HepG2 (cell line): ENCODE results near the gene UBXN2A. TPM values are rescaled to one million over a fixed set of nuclear protein-coding genes. Genes with fewer than 3 reads are reported as not detected.

Experiments used
- BHLHE40 ChIP-seq: IDR thresholded peaks from 2 replicates; pipeline ENCODE4 v1.6.1; 2011; ENCODE audit warnings: low read length, improper control_type of control experiment
- CCDC6 ChIP-seq: sonication (generic); formaldehyde crosslinking; IDR thresholded peaks from 2 replicates; pipeline ENCODE4 v1.8.1; 2022; ENCODE audit warnings: mild to moderate bottlenecking, missing genetic modification reagents, moderate library complexity
- FOXO1 ChIP-seq: sonication (generic); formaldehyde crosslinking; IDR thresholded peaks from 2 replicates; pipeline ENCODE4 v1.4.0; 2020; ENCODE audit warnings: missing genetic modification reagents
- HINFP ChIP-seq: sonication (generic); formaldehyde crosslinking; IDR thresholded peaks from 2 replicates; pipeline ENCODE4 v1.4.0; 2020; ENCODE audit warnings: low read depth, mild to moderate bottlenecking, missing genetic modification reagents
- PHF5A ChIP-seq: IDR thresholded peaks from one replicate; pipeline ENCODE4 v1.6.1; 2018; ENCODE audit warnings: low read depth, missing genetic modification reagents; ENCODE audit not compliant: unreplicated experiment
- PPARG ChIP-seq: conservative IDR thresholded peaks from 2 replicates; pipeline ENCODE4 v1.6.1; 2016; ENCODE audit warnings: missing biosample characterization, missing genetic modification reagents
- RFX5 ChIP-seq: IDR thresholded peaks from 2 replicates; pipeline ENCODE4 v1.6.1; 2011; ENCODE audit warnings: low read depth, low read length, improper control_type of control experiment
- SIN3A ChIP-seq: IDR thresholded peaks from 2 replicates; pipeline ENCODE4 v1.6.1; 2011; ENCODE audit warnings: low read depth, mild to moderate bottlenecking, control low read depth, low read length, borderline replicate concordance
- TCF7 ChIP-seq: sonication (generic); IDR thresholded peaks from 2 replicates; pipeline ENCODE4 v1.6.1; 2016; ENCODE audit warnings: antibody characterized with exemption, low read depth
- ZHX2 ChIP-seq, 2 experiments: sonication (generic) in 1 of 2; formaldehyde crosslinking in 1 of 2; IDR thresholded peaks; 2 replicates each; pipeline versions ENCODE4 v1.6.1 to v1.9.0; 2014 to 2022; ENCODE audit warnings: antibody characterized with exemption in 1 of 2, borderline replicate concordance in 1 of 2, inconsistent platforms in 1 of 2, low read depth in 1 of 2, missing genetic modification reagents in 1 of 2
- ZNF101 ChIP-seq: sonication (generic); formaldehyde crosslinking; IDR thresholded peaks from 2 replicates; pipeline ENCODE4 v1.4.0; 2020; ENCODE audit warnings: mild to moderate bottlenecking, low read depth, missing genetic modification reagents, borderline replicate concordance
- ZNF317 ChIP-seq: sonication (generic); formaldehyde crosslinking; IDR thresholded peaks from 2 replicates; pipeline ENCODE4 v1.5.0; 2020; ENCODE audit warnings: mild to moderate bottlenecking, missing genetic modification reagents
- ZNF451 ChIP-seq: sonication (generic); formaldehyde crosslinking; IDR thresholded peaks from 2 replicates; pipeline ENCODE4 v1.5.0; 2020; ENCODE audit warnings: mild to moderate bottlenecking, missing genetic modification reagents
- polyA plus RNA-seq, 8 experiments: library from polyadenylated mRNA; depleted of rRNA in 3 of 8; stranded (reverse) in 7 of 8; unstranded in 1 of 8; fragments of >200 nt; fragmentation: Illumina TruSeq in 4 of 8; extraction: Trizol in 4 of 8; gene quantifications; 2 replicates each; pipeline versions ENCODE4 v1.2.1 to v1.2.3, GENCODE V29; 2011 to 2016; ENCODE audit warnings: low read depth in 4 of 8, missing spikeins in 1 of 8, mixed read lengths in 1 of 8; ENCODE audit not compliant: insufficient read depth in 1 of 8
- total RNA-seq, 5 experiments: library from RNA; depleted of rRNA; stranded (reverse); fragments of >200 nt; fragmentation: Illumina TruSeq; extraction: Trizol; gene quantifications; 2 replicates each; pipeline ENCODE4 v1.2.3, GENCODE V29; 2016; ENCODE audit warnings: low read depth in 1 of 5
- TF ChIP-seq, protein P1 (sequence below): sonication (generic); formaldehyde crosslinking; IDR thresholded peaks from 2 replicates; pipeline ENCODE4 v1.5.0; 2020; ENCODE audit warnings: missing genetic modification reagents
- TF ChIP-seq, protein P2 (sequence below): IDR thresholded peaks from 2 replicates; pipeline ENCODE4 v1.6.1; 2018; ENCODE audit warnings: missing genetic modification reagents, mild to moderate bottlenecking, missing compliant biosample characterization
- TF ChIP-seq, protein P3 (sequence below): sonication (generic); formaldehyde crosslinking; IDR thresholded peaks from 2 replicates; pipeline ENCODE4 v1.9.0; 2022; ENCODE audit warnings: missing genetic modification reagents, mild to moderate bottlenecking, borderline replicate concordance

Gene UBXN2A
- total and polyA plus RNA-seq, 2 of the 13 experiments (the other 11 are each of a cell fraction or from before 2014, with no cell fraction given): 8.3 to 20.9 TPM

DNA sequence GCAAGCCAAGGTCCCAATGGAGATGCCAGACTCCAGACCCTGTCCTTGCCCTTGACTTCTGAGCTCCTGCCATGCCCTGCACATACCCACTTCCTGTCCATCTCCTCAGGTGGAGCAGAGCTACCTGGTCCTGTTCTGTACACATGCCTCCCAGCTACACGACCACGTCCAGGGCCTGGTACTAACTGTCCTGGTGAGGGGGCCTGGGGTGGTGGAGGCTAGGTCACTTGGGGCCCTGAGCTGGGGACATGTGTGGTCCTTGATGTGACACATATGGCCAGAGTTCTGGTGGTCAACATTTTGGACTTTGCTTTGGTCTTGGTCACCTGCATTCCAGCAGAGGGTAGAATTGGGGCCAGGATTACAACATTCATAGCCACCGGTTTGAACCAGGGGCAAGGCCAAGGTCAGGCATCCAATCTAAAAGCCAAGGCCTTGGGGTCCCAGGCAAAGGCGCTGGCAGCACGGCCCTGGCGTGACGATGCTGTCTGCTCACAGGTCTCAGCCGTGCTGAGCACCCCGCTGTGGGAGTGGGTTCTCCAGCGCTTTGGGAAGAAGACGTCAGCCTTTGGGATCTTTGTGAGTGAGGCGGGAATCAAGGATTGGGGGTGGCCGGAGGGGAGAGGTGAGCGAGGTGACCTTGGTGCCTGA is 82.2 kb downstream of the UBXN2A start (continued):
- TF ChIP-seq, protein P1, sequence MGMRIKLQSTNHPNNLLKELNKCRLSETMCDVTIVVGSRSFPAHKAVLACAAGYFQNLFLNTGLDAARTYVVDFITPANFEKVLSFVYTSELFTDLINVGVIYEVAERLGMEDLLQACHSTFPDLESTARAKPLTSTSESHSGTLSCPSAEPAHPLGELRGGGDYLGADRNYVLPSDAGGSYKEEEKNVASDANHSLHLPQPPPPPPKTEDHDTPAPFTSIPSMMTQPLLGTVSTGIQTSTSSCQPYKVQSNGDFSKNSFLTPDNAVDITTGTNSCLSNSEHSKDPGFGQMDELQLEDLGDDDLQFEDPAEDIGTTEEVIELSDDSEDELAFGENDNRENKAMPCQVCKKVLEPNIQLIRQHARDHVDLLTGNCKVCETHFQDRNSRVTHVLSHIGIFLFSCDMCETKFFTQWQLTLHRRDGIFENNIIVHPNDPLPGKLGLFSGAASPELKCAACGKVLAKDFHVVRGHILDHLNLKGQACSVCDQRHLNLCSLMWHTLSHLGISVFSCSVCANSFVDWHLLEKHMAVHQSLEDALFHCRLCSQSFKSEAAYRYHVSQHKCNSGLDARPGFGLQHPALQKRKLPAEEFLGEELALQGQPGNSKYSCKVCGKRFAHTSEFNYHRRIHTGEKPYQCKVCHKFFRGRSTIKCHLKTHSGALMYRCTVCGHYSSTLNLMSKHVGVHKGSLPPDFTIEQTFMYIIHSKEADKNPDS (CRISPR knock-in tag): 0 out of 2 replicates have a peak, but pooled peaks have one; percentile 78
- TF ChIP-seq ZNF451 (0 out of 2 replicates have a peak, but pooled peaks have one; percentile 86), FOXO1 (peak; percentile 70), PPARG (CRISPR knock-in tag) (0 out of 2 replicates have a peak, but pooled peaks have one; percentile 39), RFX5 (no peak), CCDC6 (CRISPR knock-in tag) (peak; percentile 84), BHLHE40 (0 out of 2 replicates have a peak, but pooled peaks have one; percentile 40), ZHX2 (IDR thresholded peaks at IDR 0.05; ENCODE audit: low read depth) (no peak), ZHX2 (CRISPR knock-in tag; IDR thresholded peaks at IDR 0.05; ENCODE audit: borderline replicate concordance) (no peak), ZNF101 (no peak), SIN3A (no peak), HINFP (CRISPR knock-in tag) (no peak), PHF5A (CRISPR knock-in tag) (peak; percentile 53), TCF7 (peak; percentile 57; the same call in 1 of the 2 replicates), ZNF317 (CRISPR knock-in tag) (0 out of 2 replicates have a peak, but pooled peaks have one; percentile 53)
- TF ChIP-seq, protein P2, sequence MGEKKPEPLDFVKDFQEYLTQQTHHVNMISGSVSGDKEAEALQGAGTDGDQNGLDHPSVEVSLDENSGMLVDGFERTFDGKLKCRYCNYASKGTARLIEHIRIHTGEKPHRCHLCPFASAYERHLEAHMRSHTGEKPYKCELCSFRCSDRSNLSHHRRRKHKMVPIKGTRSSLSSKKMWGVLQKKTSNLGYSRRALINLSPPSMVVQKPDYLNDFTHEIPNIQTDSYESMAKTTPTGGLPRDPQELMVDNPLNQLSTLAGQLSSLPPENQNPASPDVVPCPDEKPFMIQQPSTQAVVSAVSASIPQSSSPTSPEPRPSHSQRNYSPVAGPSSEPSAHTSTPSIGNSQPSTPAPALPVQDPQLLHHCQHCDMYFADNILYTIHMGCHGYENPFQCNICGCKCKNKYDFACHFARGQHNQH (CRISPR knock-in tag): peak; percentile 58; the same call in 1 of the 2 replicates
- TF ChIP-seq, protein P3, sequence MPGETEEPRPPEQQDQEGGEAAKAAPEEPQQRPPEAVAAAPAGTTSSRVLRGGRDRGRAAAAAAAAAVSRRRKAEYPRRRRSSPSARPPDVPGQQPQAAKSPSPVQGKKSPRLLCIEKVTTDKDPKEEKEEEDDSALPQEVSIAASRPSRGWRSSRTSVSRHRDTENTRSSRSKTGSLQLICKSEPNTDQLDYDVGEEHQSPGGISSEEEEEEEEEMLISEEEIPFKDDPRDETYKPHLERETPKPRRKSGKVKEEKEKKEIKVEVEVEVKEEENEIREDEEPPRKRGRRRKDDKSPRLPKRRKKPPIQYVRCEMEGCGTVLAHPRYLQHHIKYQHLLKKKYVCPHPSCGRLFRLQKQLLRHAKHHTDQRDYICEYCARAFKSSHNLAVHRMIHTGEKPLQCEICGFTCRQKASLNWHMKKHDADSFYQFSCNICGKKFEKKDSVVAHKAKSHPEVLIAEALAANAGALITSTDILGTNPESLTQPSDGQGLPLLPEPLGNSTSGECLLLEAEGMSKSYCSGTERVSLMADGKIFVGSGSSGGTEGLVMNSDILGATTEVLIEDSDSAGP: no peak
